Measurements from ENCODE around the gene GNAL.

DNA sequence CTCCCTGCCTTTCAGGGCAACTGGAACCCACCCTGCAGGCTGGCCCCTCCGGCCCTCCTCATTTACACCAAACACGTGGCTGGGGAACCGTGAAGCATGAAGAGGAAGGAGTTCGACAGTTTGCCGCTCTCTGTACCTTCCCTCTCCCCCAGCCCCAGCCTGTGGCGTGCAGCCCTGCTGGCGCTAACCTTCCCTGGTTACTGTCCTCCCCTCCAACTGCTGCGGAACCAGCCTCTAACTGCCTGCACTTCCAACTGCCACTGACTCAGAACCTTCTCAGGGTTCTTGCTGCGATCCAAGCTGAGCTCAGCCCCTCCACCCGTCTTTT is 19.2 kb upstream of the GNAL start:
- no peak for TF ChIP-seq CTCF (IDR thresholded peaks at IDR 0.05; ENCODE audit: low read depth, low read length)
- TF ChIP-seq POLR2A (IDR thresholded peaks at IDR 0.05; ENCODE audit: extremely low read depth, insufficient read length), result no peak

Measured in NB4 (cell line).